Activated CD8-positive, alpha-beta T cell treated with anti-CD3 and anti-CD28 coated beads for 36 hours (primary cell): Measurements from ENCODE around the gene NDRG2. TPM values are rescaled to one million over a fixed set of nuclear protein-coding genes. Genes with fewer than 3 reads are reported as not detected.

ENCODE experiments used
- ATAC-seq: fragments of 200-7000 bp; cut with Tn5 transposase; one replicate; pipeline ENCODE4 v1.10.0; 2021; ENCODE audit warnings: mild to moderate bottlenecking, moderate library complexity
- CTCF ChIA-PET: fragments of 350-600 bp; sonication (Branson Sonifier 250); formaldehyde crosslinking; loops from one replicate; lab custom pipeline; 2021; ENCODE audit warnings: antibody characterized with exemption; lab: Charles Lee
- POLR2A ChIA-PET: fragments of 350-600 bp; sonication (Branson Sonifier 250); formaldehyde crosslinking; loops from one replicate; lab custom pipeline; 2021; ENCODE audit warnings: antibody characterized with exemption; lab: Charles Lee
- DNase-seq: peaks from one replicate; pipeline ENCODE4 v3.0.0-alpha.2; 2020
- H3K27ac Mint-ChIP-seq: one replicate; pipeline ENCODE4 v1.8.0; 2021; ENCODE audit warnings: mild to moderate bottlenecking, mixed read lengths
- H3K27me3 Mint-ChIP-seq: one replicate; pipeline ENCODE4 v1.8.0; 2021; ENCODE audit warnings: mixed read lengths
- H3K36me3 Mint-ChIP-seq: one replicate; pipeline ENCODE4 v1.8.0; 2021; ENCODE audit warnings: low read depth, mixed read lengths
- H3K4me1 Mint-ChIP-seq: one replicate; pipeline ENCODE4 v1.8.0; 2021; ENCODE audit warnings: low read depth, mixed read lengths
- H3K4me3 Mint-ChIP-seq: one replicate; pipeline ENCODE4 v1.8.0; 2021; ENCODE audit warnings: mild to moderate bottlenecking, moderate library complexity, mixed read lengths
- H3K9me3 Mint-ChIP-seq: one replicate; pipeline ENCODE4 v1.8.0; 2021; ENCODE audit warnings: mixed read lengths
- intact Hi-C: fragments of 100-400 bp; cut with micrococcal nuclease; formaldehyde crosslinking; loops from one replicate; pipeline ENCODE4 v1.10.0; 2022
- total RNA-seq, 2 experiments: library from RNA; stranded (reverse); gene quantifications; one replicate each; pipeline ENCODE4 v1.2.3, GENCODE V29; 2021
- TF ChIP-seq, protein P1 (sequence below): fragments of 200-600 bp; IDR thresholded peaks from one replicate; pipeline ENCODE4 v1.8.0; 2022; ENCODE audit warnings: antibody characterized with exemption, mild to moderate bottlenecking

The NDRG2 gene
- total RNA-seq, 2 experiments from 2014 or later = 4.3 to 5.3 TPM

DNA sequence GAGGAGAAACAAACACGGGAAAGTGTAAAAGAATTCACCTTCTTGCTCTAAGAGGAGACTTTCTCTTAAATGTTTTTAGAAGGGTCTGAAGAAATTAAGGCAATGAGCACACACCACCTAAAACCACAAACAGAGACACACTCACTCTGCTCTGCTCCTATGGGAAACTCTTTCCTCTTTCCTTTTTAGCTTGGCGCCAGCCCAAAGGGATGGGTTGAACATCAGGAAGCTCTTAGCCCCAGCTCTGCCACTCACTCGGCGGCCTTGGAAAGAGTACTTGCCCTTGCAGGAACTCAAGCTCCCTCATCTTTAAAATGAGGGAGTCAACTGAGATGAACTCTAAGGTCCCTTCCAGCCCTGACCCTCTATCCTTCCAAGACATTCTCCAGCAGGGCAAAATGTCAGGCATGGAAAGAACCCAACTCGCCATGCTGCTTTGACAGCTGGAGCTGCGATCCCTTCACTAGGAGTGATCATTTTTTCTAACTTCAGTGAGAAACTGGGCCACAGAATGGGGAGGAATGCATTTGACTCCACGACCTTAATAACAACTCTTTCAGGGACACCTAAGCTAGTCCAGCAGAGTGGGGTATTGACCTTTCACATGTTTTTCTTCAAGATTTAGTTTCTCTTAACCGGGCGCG is 31.8 kb upstream of the NDRG2 start:
- intact Hi-C loops = no loop called here
- POLR2A ChIA-PET = no interaction called here
- TF ChIP-seq, protein P1, sequence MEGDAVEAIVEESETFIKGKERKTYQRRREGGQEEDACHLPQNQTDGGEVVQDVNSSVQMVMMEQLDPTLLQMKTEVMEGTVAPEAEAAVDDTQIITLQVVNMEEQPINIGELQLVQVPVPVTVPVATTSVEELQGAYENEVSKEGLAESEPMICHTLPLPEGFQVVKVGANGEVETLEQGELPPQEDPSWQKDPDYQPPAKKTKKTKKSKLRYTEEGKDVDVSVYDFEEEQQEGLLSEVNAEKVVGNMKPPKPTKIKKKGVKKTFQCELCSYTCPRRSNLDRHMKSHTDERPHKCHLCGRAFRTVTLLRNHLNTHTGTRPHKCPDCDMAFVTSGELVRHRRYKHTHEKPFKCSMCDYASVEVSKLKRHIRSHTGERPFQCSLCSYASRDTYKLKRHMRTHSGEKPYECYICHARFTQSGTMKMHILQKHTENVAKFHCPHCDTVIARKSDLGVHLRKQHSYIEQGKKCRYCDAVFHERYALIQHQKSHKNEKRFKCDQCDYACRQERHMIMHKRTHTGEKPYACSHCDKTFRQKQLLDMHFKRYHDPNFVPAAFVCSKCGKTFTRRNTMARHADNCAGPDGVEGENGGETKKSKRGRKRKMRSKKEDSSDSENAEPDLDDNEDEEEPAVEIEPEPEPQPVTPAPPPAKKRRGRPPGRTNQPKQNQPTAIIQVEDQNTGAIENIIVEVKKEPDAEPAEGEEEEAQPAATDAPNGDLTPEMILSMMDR = no peak
- no peaks in the 10 kb centered on the region for H3K36me3 Mint-ChIP-seq
- no peak overlapping the region for H3K4me3 Mint-ChIP-seq
- peaks cover 11% of the 10 kb centered on the region for H3K27me3 Mint-ChIP-seq
- DNase-seq (no peak), ATAC-seq (no peak)
- no peak overlapping the region for H3K27ac Mint-ChIP-seq
- H3K9me3 Mint-ChIP-seq = no peaks in the 10 kb centered on the region
- H3K4me1 Mint-ChIP-seq = no peaks in the 10 kb centered on the region
- CTCF ChIA-PET = interaction anchor here (1.0 to 1.9 kb wide), 3 partner anchors 11 to 44 kb away, joined by 3 to 8 read pairs (median 5); no protein-coding TSS in a partner anchor

DNA sequence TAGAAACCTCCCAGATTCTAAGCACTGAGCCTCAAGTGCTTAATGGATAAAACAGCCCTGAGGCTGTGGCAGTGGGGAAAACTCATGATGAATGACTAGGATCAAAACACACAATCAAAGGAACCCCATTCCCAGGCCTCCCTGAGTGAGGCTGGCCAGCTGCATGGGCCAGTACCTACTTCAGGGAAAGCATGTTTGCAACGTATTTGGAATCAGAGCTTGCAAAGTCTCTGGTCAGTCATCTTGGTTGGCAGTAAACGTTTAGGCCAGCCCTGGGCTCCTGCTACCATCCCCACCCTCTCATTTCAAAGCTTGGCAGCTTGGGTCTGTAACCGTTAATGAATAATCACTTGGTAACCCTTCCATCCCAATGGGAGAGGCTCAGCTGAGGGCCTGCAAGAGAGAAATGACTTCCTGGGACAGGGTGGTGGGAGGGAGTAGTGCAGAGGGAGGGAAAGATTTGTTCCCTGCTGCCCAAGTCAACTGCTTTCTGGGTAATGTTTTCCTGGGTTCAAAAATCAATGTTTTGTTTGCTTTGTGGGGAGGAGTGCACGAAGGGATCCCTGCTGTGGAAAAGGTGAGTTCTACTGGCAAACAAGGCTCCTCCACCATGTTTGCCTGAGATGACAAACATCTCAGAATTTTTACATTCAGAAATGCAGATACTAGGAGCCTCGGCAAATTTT is 30.7 kb upstream of the NDRG2 start:
- intact Hi-C loops = no loop called here
- ATAC-seq (no peak), DNase-seq (no peak)
- Mint-ChIP-seq H3K9me3 (no peaks in the 10 kb centered on the region), H3K4me3 (no peak overlapping the region), H3K27me3 (peaks cover 8% of the 10 kb centered on the region), H3K27ac (no peak overlapping the region), H3K4me1 (no peaks in the 10 kb centered on the region), H3K36me3 (no peaks in the 10 kb centered on the region)
- ChIA-PET CTCF (interaction anchor here (1.9 kb wide), 1 partner anchor 41 kb away, joined by 8 read pairs; no protein-coding TSS in a partner anchor), POLR2A (no interaction called here)
- TF ChIP-seq, protein P1 = no peak

DNA sequence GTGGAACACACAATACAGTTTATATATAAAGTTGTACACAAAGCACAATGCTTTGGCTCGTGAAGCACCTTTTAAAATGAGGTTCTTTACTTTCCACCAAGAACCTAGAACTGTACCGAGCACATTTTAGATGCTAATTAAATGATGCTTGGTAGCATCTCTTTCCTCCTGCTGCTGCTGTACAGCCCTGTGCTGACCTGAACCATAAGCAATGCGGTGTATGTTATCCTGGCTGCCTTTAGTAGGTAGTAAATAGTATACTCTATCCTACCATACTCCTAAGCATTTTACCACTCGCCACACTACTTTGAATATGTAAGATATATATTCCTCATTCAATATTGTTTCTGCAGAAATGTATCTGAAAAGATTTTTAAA is 29.9 kb upstream of the NDRG2 start:
- no peak overlapping the region for H3K27ac Mint-ChIP-seq
- peaks cover 2% of the 10 kb centered on the region for H3K27me3 Mint-ChIP-seq
- H3K9me3 Mint-ChIP-seq = no peaks in the 10 kb centered on the region
- ChIA-PET CTCF (no interaction called here), POLR2A (no interaction called here)
- DNase-seq = no peak
- intact Hi-C loops = no loop called here
- TF ChIP-seq, protein P1 = no peak
- H3K4me3 Mint-ChIP-seq = no peak overlapping the region
- no peak for ATAC-seq
- no peaks in the 10 kb centered on the region for H3K36me3 Mint-ChIP-seq
- H3K4me1 Mint-ChIP-seq = no peaks in the 10 kb centered on the region

DNA sequence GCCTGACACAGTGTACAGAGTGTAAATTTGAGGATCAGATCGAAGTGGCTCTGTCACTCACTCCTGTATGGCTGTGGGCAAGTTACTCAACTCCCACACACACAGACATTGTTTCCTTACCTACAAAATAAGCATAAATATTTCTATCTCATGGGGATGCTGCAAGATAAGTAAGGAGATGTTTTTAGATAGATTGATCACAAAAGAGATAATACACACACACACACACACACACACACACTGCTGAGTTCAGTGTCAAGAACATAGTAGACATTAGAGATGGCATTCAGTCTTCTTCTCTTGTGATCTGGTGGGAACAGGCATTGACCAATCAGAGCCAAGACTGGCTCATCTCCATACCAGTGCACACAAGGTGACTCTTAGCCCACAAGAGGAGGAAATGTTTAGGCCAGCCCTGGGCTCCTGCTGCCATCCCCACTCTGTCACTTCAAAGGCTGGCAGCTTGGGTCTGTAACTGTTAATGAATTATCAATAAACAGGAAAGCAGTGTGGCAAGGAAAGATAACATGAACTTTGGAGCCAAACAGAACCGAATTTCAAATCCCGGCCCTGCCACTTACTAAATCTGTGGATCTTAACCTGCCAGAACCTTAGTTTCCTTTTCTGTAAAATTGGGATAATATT is 29.4 kb upstream of the NDRG2 start:
- Mint-ChIP-seq H3K4me1 (no peaks in the 10 kb centered on the region), H3K9me3 (no peaks in the 10 kb centered on the region), H3K4me3 (no peak overlapping the region), H3K27me3 (peaks cover 1% of the 10 kb centered on the region), H3K27ac (no peak overlapping the region), H3K36me3 (no peaks in the 10 kb centered on the region)
- CTCF ChIA-PET = interaction anchor here (1.0 kb wide), 1 partner anchor 40 kb away, joined by 4 read pairs; no protein-coding TSS in a partner anchor
- TF ChIP-seq, protein P1 = no peak
- DNase-seq = peak; percentile 20
- POLR2A ChIA-PET = interaction anchor here (1.1 kb wide), 1 partner anchor 16 kb away, joined by 3 read pairs; the partner anchor contains the start of gene ARHGEF40
- peak; percentile 72 for ATAC-seq
- intact Hi-C loops = no loop called here
